ENCODE data around the gene PNMA8B. TPM values are rescaled to one million over a fixed set of nuclear protein-coding genes. Genes with fewer than 3 reads are reported as not detected.
A peak's percentile ranks its signal among the peaks of the same experiment; 100 is the strongest.
"Not testable (repeated sequence)": the region's sequence is repeated elsewhere in the genome, so short reads cannot be mapped to it uniquely, and the experiment has no call there.

PNMA8B gene
- total RNA-seq, 1 donor from 2014 or later: 0.92 TPM

- TF ChIP-seq CTCF (conservative IDR thresholded peaks at IDR 0.05; ENCODE audit: low read depth, low read length): no peak
- DNase-seq (ENCODE audit: low read depth): no peak
- no peak overlapping the region for H3K4me3 ChIP-seq (ENCODE audit: low read depth, low read length)
Observed at GRCh38 chr19:46533078-46533620, 37.5 kb upstream of the PNMA8B start.

GRCh38 chr19:46530636-46531035 lies 35.0 kb upstream of the PNMA8B start:
- peak overlapping the region; percentile 29 for H3K4me3 ChIP-seq (ENCODE audit: low read depth, low read length)
- DNase-seq (ENCODE audit: low read depth): peak; percentile 18
- TF ChIP-seq CTCF (conservative IDR thresholded peaks at IDR 0.05; ENCODE audit: low read depth, low read length): no peak

- peak overlapping the region; percentile 1 for H3K4me3 ChIP-seq (ENCODE audit: low read depth, low read length)
Observed at GRCh38 chr19:46529622-46530451, 34.2 kb upstream of the PNMA8B start.

GRCh38 chr19:46528601-46529590 lies 33.2 kb upstream of the PNMA8B start:
- no peak for DNase-seq (ENCODE audit: low read depth)
- no peak overlapping the region for H3K4me3 ChIP-seq (ENCODE audit: low read depth, low read length)
- no peak for TF ChIP-seq CTCF (conservative IDR thresholded peaks at IDR 0.05; ENCODE audit: low read depth, low read length)

More at GRCh38 chr19:46529622-46530451, 34.2 kb upstream of the PNMA8B start:
- peak; percentile 96 for TF ChIP-seq CTCF (conservative IDR thresholded peaks at IDR 0.05; ENCODE audit: low read depth, low read length)
- DNase-seq (ENCODE audit: low read depth): peak; percentile 32

- not testable (repeated sequence) for DNase-seq (ENCODE audit: low read depth); H3K4me3 ChIP-seq (ENCODE audit: low read depth, low read length)
Observed at GRCh38 chr19:46526801-46527200, 31.1 kb upstream of the PNMA8B start.

GRCh38 chr19:46524308-46524707 lies 28.6 kb upstream of the PNMA8B start:
- no peak for DNase-seq (ENCODE audit: low read depth)
- H3K4me3 ChIP-seq (ENCODE audit: low read depth, low read length): no peak overlapping the region
- no peak for TF ChIP-seq CTCF (conservative IDR thresholded peaks at IDR 0.05; ENCODE audit: low read depth, low read length)

- not testable (repeated sequence) for H3K4me3 ChIP-seq (ENCODE audit: low read depth, low read length); DNase-seq (ENCODE audit: low read depth)
Observed at GRCh38 chr19:46522988-46523387, 27.3 kb upstream of the PNMA8B start.

Measured in epithelial cell of proximal tubule (primary cell).